A673 (cell line): ENCODE measurements around the gene MYO1E. TPM values are rescaled to one million over a fixed set of nuclear protein-coding genes. Genes with fewer than 3 reads are reported as not detected.

Experiments
- BruUV-seq: library from RNA; stranded (reverse); fragments of 400-500 nt; replicated peaks from 2 replicates; lab custom pipeline; 2021; lab: Mats Ljungman, UMichigan
- CTCF ChIA-PET: fragments of 300-600 bp; sonication (Branson Sonifier 250); formaldehyde crosslinking; loops from one replicate; lab custom pipeline; 2022; ENCODE audit warnings: antibody characterized with exemption; lab: Charles Lee
- POLR2A ChIA-PET: fragments of 300-600 bp; sonication (Branson Sonifier 250); formaldehyde crosslinking; loops from one replicate; lab custom pipeline; 2022; ENCODE audit warnings: antibody characterized with exemption; ENCODE audit not compliant: low non-redundant PET; lab: Charles Lee
- DNase-seq: peaks from one replicate; pipeline ENCODE4 v3.0.0-alpha.2; 2015; ENCODE audit warnings: low spot score
- H3K27ac ChIP-seq: fragments of 200-600 bp; sonication (generic); 2 replicates; pipeline ENCODE4 v1.5.1; 2016; ENCODE audit warnings: mixed run types, low read depth, mild to moderate bottlenecking, mixed read lengths, antibody characterized with exemption, low read length; ENCODE audit not compliant: poor library complexity, severe bottlenecking
- H3K27me3 ChIP-seq: fragments of 200-600 bp; sonication (generic); replicated peaks from 2 replicates; pipeline ENCODE4 v1.6.1; 2017; ENCODE audit warnings: mixed run types, low read depth, mild to moderate bottlenecking, mixed read lengths, antibody characterized with exemption, low read length; ENCODE audit not compliant: insufficient read depth, poor library complexity
- H3K36me3 ChIP-seq: fragments of 200-600 bp; sonication (generic); 2 replicates; pipeline ENCODE4 v1.6.1; 2016; ENCODE audit warnings: mixed run types, mild to moderate bottlenecking, mixed read lengths, antibody characterized with exemption, low read length; ENCODE audit not compliant: insufficient read depth, poor library complexity, severe bottlenecking
- H3K4me1 ChIP-seq: fragments of 200-600 bp; sonication (generic); 2 replicates; pipeline ENCODE4 v1.6.1; 2017; ENCODE audit warnings: mixed run types, mild to moderate bottlenecking, mixed read lengths, antibody characterized with exemption, low read length; ENCODE audit not compliant: insufficient read depth, poor library complexity, severe bottlenecking
- H3K4me3 ChIP-seq: fragments of 200-600 bp; sonication (generic); 2 replicates; pipeline ENCODE4 v1.5.1; 2016; ENCODE audit warnings: low read depth, mixed run types, mild to moderate bottlenecking, mixed read lengths, low read length; ENCODE audit not compliant: poor library complexity, severe bottlenecking
- H3K9me3 ChIP-seq: fragments of 200-600 bp; sonication (generic); 2 replicates; pipeline ENCODE4 v1.6.1; 2016; ENCODE audit warnings: mixed run types, low read depth, mild to moderate bottlenecking, mixed read lengths, antibody characterized with exemption, low read length; ENCODE audit not compliant: poor library complexity, severe bottlenecking
- CTCF ChIP-seq: fragments of 300-800, 200-600 bp; sonication (generic); conservative IDR thresholded peaks from 2 replicates; pipeline ENCODE4 v1.5.1; 2017; ENCODE audit warnings: low read depth, mild to moderate bottlenecking, antibody characterized with exemption, low read length, moderate library complexity, mixed read lengths
- EZH2 ChIP-seq: fragments of 200-600 bp; sonication (generic); IDR thresholded peaks from 2 replicates; pipeline ENCODE4 v1.6.1; 2017; ENCODE audit warnings: borderline replicate concordance, low read depth, mild to moderate bottlenecking, mixed read lengths, antibody characterized with exemption, low read length; ENCODE audit not compliant: poor library complexity, severe bottlenecking
- intact Hi-C: fragments of 100-400 bp; cut with micrococcal nuclease; formaldehyde crosslinking; loops from one replicate; pipeline ENCODE4 v1.10.0; 2022; ENCODE audit not compliant: unreplicated experiment
- total RNA-seq: library from RNA; stranded (reverse); gene quantifications from 2 replicates; pipeline ENCODE4 v1.2.3, GENCODE V29; 2021

Gene MYO1E
- total RNA-seq, 1 experiment from 2014 or later, result 7.9 TPM

- no peak for DNase-seq
- no peak for TF ChIP-seq CTCF
- no peak for TF ChIP-seq EZH2
- BruUV-seq, result no TSS peak
- CTCF ChIA-PET, result no interaction called here
- intact Hi-C loops, result no loop called here
- Histone ChIP-seq H3K36me3 (no peaks in the 10 kb centered on the region), H3K9me3 (no peaks in the 10 kb centered on the region), H3K4me3 (no peak overlapping the region), H3K27ac (no peak overlapping the region), H3K4me1 (no peaks in the 10 kb centered on the region), H3K27me3 (no peaks in the 10 kb centered on the region)
- POLR2A ChIA-PET, result no interaction called here
Observed at GRCh38 chr15:59400103-59400813, 27.6 kb upstream of the MYO1E start.

- H3K36me3 ChIP-seq, result no peaks in the 10 kb centered on the region
- no TSS peak for BruUV-seq
- intact Hi-C loops, result no loop called here
- no peak overlapping the region for H3K4me3 ChIP-seq
- no peaks in the 10 kb centered on the region for H3K27me3 ChIP-seq
- H3K27ac ChIP-seq, result no peak overlapping the region
- CTCF ChIA-PET, result no interaction called here
- H3K4me1 ChIP-seq, result no peaks in the 10 kb centered on the region
- POLR2A ChIA-PET, result no interaction called here
- no peak for DNase-seq
- no peaks in the 10 kb centered on the region for H3K9me3 ChIP-seq
- TF ChIP-seq EZH2, result no peak
- no peak for TF ChIP-seq CTCF
Observed at GRCh38 chr15:59399465-59400102, 26.9 kb upstream of the MYO1E start.

GRCh38 chr15:59398220-59398619, 25.5 kb upstream of the MYO1E start:
- DNase-seq, result no peak
- BruUV-seq, result no TSS peak
- Histone ChIP-seq H3K36me3 (no peaks in the 10 kb centered on the region), H3K4me1 (no peaks in the 10 kb centered on the region), H3K27ac (no peak overlapping the region), H3K4me3 (no peak overlapping the region), H3K9me3 (no peaks in the 10 kb centered on the region), H3K27me3 (no peaks in the 10 kb centered on the region)
- TF ChIP-seq EZH2 (no peak), CTCF (no peak)
- POLR2A ChIA-PET, result no interaction called here
- intact Hi-C loops, result no loop called here
- CTCF ChIA-PET, result no interaction called here
